ENCODE measurements around the gene KCNC3.

- no peak for TF ChIP-seq POLR2A (IDR thresholded peaks at IDR 0.05)
- TF ChIP-seq CTCF (IDR thresholded peaks at IDR 0.05) = no peak
These were observed 3.7 kb downstream of the KCNC3 start for GRCh38 chr19:50325310-50326100.
